SK-N-MC (cell line): ENCODE data around the gene IPO11.

ENCODE experiments used
- EZH2 ChIP-seq: fragments of 200-600 bp; sonication (generic); IDR thresholded peaks from one replicate; pipeline ENCODE4 v1.6.1; 2017; ENCODE audit warnings: antibody characterized with exemption
- FOXP2 ChIP-seq: optimal IDR thresholded peaks from 2 replicates; pipeline ENCODE3; 2011; ENCODE audit warnings: mild to moderate bottlenecking, moderate library complexity; ENCODE audit not compliant: insufficient read depth; ENCODE audit errors: extremely low read length, control extremely low read depth
- POLR2AphosphoS5 ChIP-seq: IDR thresholded peaks from 2 replicates; pipeline ENCODE4 v1.6.1; 2012; ENCODE audit warnings: mild to moderate bottlenecking, low read depth, low read length, borderline replicate concordance

GRCh38 chr5:62649025-62649424, 236.5 kb downstream of the IPO11 start:
- TF ChIP-seq POLR2AphosphoS5 = no peak
- no peak for TF ChIP-seq EZH2
- no peak for TF ChIP-seq FOXP2
